ENCODE results near the gene CEP128. TPM values are rescaled to one million over a fixed set of nuclear protein-coding genes. Genes with fewer than 3 reads are reported as not detected.

The CEP128 gene
- total RNA-seq, 4 donors from 2014 or later, result 0.82 to 3.6 (median 1.6) TPM

GRCh38 chr14:80544366-80544765 lies 397.2 kb downstream of the CEP128 start:
- DNase-seq (no peak), ATAC-seq (no peak)
- intact Hi-C loops (cut with DNase I; ENCODE audit: low total_unique reads), result no loop called here
- Histone ChIP-seq H3K4me3 (no peak overlapping the region), H3K27me3 (no peaks in the 10 kb centered on the region), H3K9me3 (no peaks in the 10 kb centered on the region), H3K36me3 (no peaks in the 10 kb centered on the region), H3K27ac (no peak overlapping the region), H3K4me1 (no peaks in the 10 kb centered on the region)
- TF ChIP-seq CTCF (IDR thresholded peaks at IDR 0.05 in 4 of 5, conservative IDR thresholded peaks at IDR 0.05 in 1 of 5) (no peak), POLR2A (IDR thresholded peaks at IDR 0.05) (no peak)
- in situ Hi-C loops (cut with MboI; ENCODE audit: low sequenced_read_pairs in 4 of 4), result no loop called here

- no peak overlapping the region for H3K27ac ChIP-seq
Measured at GRCh38 chr14:80543211-80543610, 398.3 kb downstream of the CEP128 start.

GRCh38 chr14:80538633-80539375 lies 402.7 kb downstream of the CEP128 start:
- no peak for TF ChIP-seq CTCF (IDR thresholded peaks at IDR 0.05 in 4 of 5, conservative IDR thresholded peaks at IDR 0.05 in 1 of 5)
- no peak for TF ChIP-seq POLR2A (IDR thresholded peaks at IDR 0.05)
- in situ Hi-C loops (cut with MboI; ENCODE audit: low sequenced_read_pairs in 4 of 4), result no loop called here
- no peaks in the 10 kb centered on the region for H3K27me3 ChIP-seq

More at GRCh38 chr14:80543211-80543610, 398.3 kb downstream of the CEP128 start:
- H3K9me3 ChIP-seq, result no peaks in the 10 kb centered on the region
- intact Hi-C loops (cut with DNase I; ENCODE audit: low total_unique reads) (no loop called here), in situ Hi-C loops (cut with MboI; ENCODE audit: low sequenced_read_pairs in 4 of 4) (no loop called here)
- no peak overlapping the region for H3K4me3 ChIP-seq
- no peaks in the 10 kb centered on the region for H3K27me3 ChIP-seq
- TF ChIP-seq POLR2A (IDR thresholded peaks at IDR 0.05), result no peak
- TF ChIP-seq CTCF (IDR thresholded peaks at IDR 0.05 in 4 of 5, conservative IDR thresholded peaks at IDR 0.05 in 1 of 5), result no peak
- H3K36me3 ChIP-seq, result no peaks in the 10 kb centered on the region
- no peaks in the 10 kb centered on the region for H3K4me1 ChIP-seq
- ATAC-seq (no peak), DNase-seq (no peak)

GRCh38 chr14:80537626-80538025 lies 403.9 kb downstream of the CEP128 start:
- no peak for TF ChIP-seq POLR2A (IDR thresholded peaks at IDR 0.05)
- TF ChIP-seq CTCF (IDR thresholded peaks at IDR 0.05 in 4 of 5, conservative IDR thresholded peaks at IDR 0.05 in 1 of 5), result no peak
- DNase-seq (no peak), ATAC-seq (no peak)
- H3K4me1 ChIP-seq, result no peaks in the 10 kb centered on the region
- H3K36me3 ChIP-seq, result no peaks in the 10 kb centered on the region
- H3K27me3 ChIP-seq, result no peaks in the 10 kb centered on the region
- H3K4me3 ChIP-seq, result no peak overlapping the region
- H3K27ac ChIP-seq, result no peak overlapping the region
- in situ Hi-C loops (cut with MboI; ENCODE audit: low sequenced_read_pairs in 4 of 4), result no loop called here
- no peaks in the 10 kb centered on the region for H3K9me3 ChIP-seq
- intact Hi-C loops (cut with DNase I; ENCODE audit: low total_unique reads), result no loop called here

More at GRCh38 chr14:80538633-80539375, 402.7 kb downstream of the CEP128 start:
- H3K36me3 ChIP-seq, result no peaks in the 10 kb centered on the region
- no peak overlapping the region for H3K4me3 ChIP-seq
- H3K4me1 ChIP-seq, result no peaks in the 10 kb centered on the region
- DNase-seq (no peak), ATAC-seq (no peak)
- H3K9me3 ChIP-seq, result no peaks in the 10 kb centered on the region
- intact Hi-C loops (cut with DNase I; ENCODE audit: low total_unique reads), result no loop called here
- H3K27ac ChIP-seq, result no peak overlapping the region

Data from gastrocnemius medialis (tissue), 4 donors.